Upper lobe of left lung (tissue), 4 donors: ENCODE results near the gene CLPTM1L.
"Not testable (repeated sequence)": the region's sequence is repeated elsewhere in the genome, so short reads cannot be mapped to it uniquely, and the experiment has no call there.

ENCODE experiments used
- EP300 ChIP-seq, 4 donors: sonication (generic); formaldehyde crosslinking; IDR thresholded peaks; one replicate each; pipeline ENCODE4 v1.5.1; 2017; ENCODE audit warnings: antibody characterized with exemption in 4 of 4, control low read depth in 2 of 4
- POLR2A ChIP-seq, 4 donors: fragments of 450-650 bp; IDR thresholded peaks; one replicate each; pipeline ENCODE4 v1.5.1; 2016 to 2017; ENCODE audit warnings: antibody characterized with exemption in 4 of 4, mild to moderate bottlenecking in 2 of 4
- POLR2AphosphoS5 ChIP-seq, 2 donors: sonication (generic); formaldehyde crosslinking; IDR thresholded peaks; one replicate each; pipeline ENCODE4 v1.5.1; 2017; ENCODE audit warnings: antibody characterized with exemption in 2 of 2
- TF ChIP-seq, protein P1 (sequence below), 6 experiments: fragments of 450-650 bp in 4 of 6; fragments of 200-600 bp in 2 of 6; sonication (generic) in 2 of 6; IDR thresholded peaks; one replicate each; pipeline ENCODE4 v1.5.1; 2016 to 2019; ENCODE audit warnings: antibody characterized with exemption in 6 of 6

DNA sequence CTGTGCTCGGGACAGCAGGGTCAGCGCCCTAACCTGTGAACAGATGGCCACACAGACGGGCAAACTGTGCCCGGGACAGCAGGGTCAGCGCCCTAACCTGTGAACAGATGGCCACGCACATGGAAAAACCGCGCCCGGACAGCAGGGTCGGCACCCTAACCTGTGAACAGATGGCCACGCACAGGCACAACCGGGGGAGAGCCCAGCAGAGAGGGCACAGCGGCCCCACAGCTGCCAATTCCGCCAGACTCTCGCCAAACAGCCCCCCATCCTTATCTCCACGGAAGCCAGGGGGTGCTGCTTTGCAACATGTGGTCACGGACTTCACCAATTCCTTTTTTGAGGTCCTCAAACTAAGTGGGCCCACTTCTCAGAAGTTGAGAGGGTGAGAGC lies 5.1 kb downstream of the CLPTM1L start:
- TF ChIP-seq, protein P1, sequence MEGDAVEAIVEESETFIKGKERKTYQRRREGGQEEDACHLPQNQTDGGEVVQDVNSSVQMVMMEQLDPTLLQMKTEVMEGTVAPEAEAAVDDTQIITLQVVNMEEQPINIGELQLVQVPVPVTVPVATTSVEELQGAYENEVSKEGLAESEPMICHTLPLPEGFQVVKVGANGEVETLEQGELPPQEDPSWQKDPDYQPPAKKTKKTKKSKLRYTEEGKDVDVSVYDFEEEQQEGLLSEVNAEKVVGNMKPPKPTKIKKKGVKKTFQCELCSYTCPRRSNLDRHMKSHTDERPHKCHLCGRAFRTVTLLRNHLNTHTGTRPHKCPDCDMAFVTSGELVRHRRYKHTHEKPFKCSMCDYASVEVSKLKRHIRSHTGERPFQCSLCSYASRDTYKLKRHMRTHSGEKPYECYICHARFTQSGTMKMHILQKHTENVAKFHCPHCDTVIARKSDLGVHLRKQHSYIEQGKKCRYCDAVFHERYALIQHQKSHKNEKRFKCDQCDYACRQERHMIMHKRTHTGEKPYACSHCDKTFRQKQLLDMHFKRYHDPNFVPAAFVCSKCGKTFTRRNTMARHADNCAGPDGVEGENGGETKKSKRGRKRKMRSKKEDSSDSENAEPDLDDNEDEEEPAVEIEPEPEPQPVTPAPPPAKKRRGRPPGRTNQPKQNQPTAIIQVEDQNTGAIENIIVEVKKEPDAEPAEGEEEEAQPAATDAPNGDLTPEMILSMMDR (IDR thresholded peaks at IDR 0.05), result not testable (repeated sequence)
- TF ChIP-seq POLR2A, POLR2AphosphoS5, EP300 (IDR thresholded peaks at IDR 0.05): not testable (repeated sequence)
